ENCODE results near the gene EFNA2.
A peak's percentile ranks its signal among the peaks of the same experiment; 100 is the strongest.

EFNA2 gene

GRCh38 chr19:1272423-1273262 lies 13.0 kb upstream of the EFNA2 start:
- Mint-ChIP-seq H3K4me1 (peaks cover 66% of the 10 kb centered on the region), H3K27ac (peak overlapping the region; percentile 81), H3K36me3 (peaks cover 100% of the 10 kb centered on the region), H3K4me3 (peak overlapping the region; percentile 89), H3K9me3 (no peaks in the 10 kb centered on the region)
- no peak for ATAC-seq
- no peak for DNase-seq (ENCODE audit: low spot score in 2 of 2)

GRCh38 chr19:1273263-1274041 lies 12.2 kb upstream of the EFNA2 start:
- ATAC-seq (no peak), DNase-seq (ENCODE audit: low spot score in 2 of 2) (no peak)
- Mint-ChIP-seq H3K4me3 (peak overlapping the region; percentile 89), H3K4me1 (peaks cover 58% of the 10 kb centered on the region), H3K9me3 (no peaks in the 10 kb centered on the region), H3K27ac (peak overlapping the region; percentile 92), H3K36me3 (peaks cover 100% of the 10 kb centered on the region)

DNA sequence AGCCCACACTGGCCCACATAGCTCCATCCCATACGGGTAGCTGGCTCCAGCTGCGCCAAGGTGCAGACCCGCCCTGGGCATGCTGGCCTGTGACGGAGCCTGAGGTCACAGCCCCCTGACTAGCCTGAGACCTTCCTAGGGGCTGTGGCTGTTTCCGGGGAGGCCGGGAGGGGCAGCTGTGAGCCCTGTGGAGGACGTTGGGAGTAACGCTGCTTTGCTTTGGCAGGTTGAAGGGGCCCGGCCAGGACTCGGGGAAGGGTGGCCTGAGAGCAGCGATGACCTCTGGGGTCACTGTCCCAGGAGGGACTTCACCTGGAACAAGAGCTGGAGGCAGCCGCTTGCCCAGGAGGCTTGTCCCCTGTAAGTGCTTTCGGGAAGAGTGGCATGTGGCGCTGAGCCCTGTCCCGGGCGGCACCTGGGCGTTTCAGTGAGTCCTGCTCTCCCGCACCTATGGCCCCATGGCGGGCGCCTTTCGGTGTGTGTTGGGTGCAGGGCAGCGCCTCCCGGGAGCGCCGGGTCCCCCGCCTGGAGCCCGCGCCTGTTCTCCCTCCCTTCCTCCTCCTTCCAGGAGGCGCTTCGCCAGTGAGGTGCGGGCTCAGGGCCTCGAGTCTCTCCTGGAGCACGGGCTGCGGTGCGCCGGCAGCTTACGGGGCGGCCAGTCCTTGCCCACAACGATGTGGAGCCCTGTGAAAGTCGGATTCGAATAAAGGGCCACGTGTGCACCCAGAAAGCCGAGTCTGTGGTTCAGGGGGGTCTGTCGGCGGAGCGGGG lies 11.4 kb upstream of the EFNA2 start:
- Mint-ChIP-seq H3K36me3 (peaks cover 100% of the 10 kb centered on the region), H3K4me1 (peaks cover 52% of the 10 kb centered on the region)
- ATAC-seq = no peak

DNA sequence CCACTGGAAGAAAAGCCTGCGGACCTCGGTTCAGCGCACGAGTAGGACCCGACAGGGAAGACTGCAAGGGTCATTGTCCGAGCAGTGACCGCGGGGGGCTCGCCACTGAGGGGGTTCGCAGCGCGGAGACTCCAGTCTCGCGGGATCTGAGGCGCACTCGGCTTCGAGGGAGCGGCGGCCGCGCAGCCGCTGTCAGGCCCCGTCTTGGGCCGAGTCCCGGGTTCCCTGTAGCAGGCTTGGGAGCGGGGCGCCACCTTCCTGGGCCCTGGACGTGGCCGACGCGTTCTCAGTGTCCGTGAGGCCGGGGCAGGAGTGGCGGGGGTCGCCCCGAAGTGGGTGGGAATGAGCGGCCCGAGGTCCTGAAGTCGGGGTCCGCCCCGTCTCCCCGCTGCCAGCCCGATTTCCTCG lies 10.8 kb upstream of the EFNA2 start:
- Mint-ChIP-seq H3K4me1 (peaks cover 56% of the 10 kb centered on the region), H3K9me3 (no peaks in the 10 kb centered on the region), H3K36me3 (peaks cover 100% of the 10 kb centered on the region), H3K4me3 (peak overlapping the region; percentile 89), H3K27ac (peak overlapping the region; percentile 92)
- DNase-seq (ENCODE audit: low spot score in 2 of 2) (no peak), ATAC-seq (no peak)

More for the DNA sequence above, 11.4 kb upstream of the EFNA2 start:
- H3K9me3 Mint-ChIP-seq = no peaks in the 10 kb centered on the region
- no peak for DNase-seq (ENCODE audit: low spot score in 2 of 2)
- peak overlapping the region; percentile 89 for H3K4me3 Mint-ChIP-seq
- H3K27ac Mint-ChIP-seq = peak overlapping the region; percentile 92

DNA sequence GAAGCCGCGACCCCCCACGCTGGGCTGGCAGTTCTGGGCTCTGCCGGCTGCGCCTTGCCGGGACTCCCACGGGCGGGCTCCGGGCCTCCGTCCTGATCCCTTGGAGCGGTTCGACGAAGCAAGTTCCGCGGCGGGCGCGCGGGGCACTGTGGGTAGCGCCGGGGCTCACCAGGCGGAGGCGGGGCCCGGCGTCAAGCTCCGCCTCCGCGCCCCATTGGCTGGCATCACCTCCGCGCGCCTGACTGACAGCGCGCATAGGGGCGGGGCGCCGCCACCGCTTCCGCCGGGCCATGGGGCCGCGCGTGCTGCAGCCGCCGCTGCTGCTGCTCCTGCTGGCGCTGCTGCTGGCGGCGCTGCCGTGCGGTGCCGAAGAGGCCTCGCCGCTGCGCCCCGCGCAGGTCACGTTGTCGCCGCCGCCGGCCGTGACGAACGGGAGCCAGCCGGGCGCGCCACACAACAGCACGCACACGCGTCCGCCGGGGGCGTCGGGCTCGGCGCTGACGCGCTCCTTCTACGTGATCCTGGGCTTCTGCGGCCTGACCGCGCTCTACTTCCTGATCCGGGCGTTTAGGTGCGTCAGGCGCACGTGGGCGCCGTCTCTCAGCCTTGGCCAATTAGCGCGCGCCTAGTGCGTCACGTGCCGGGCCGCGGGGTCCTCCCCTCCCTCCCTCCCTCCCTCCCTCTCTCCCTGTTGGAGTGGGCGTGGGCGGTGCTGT lies 10.3 kb upstream of the EFNA2 start, which contains the start of gene FAM174C:
Gene FAM174C (plus strand): TSS at position 271 of the 716 bp plus-strand sequence. CDS start 20 bp downstream, at position 291.
- Mint-ChIP-seq H3K4me1 (peaks cover 56% of the 10 kb centered on the region), H3K9me3 (no peaks in the 10 kb centered on the region), H3K27ac (peak within 1 kb of the TSS; percentile 92), H3K36me3 (peaks cover 95% of the 10 kb centered on the region), H3K4me3 (peak within 1 kb of the TSS; percentile 89)
- DNase-seq (ENCODE audit: low spot score in 2 of 2) (peak; percentile 88 to 97), ATAC-seq (peak; percentile 91)

DNA sequence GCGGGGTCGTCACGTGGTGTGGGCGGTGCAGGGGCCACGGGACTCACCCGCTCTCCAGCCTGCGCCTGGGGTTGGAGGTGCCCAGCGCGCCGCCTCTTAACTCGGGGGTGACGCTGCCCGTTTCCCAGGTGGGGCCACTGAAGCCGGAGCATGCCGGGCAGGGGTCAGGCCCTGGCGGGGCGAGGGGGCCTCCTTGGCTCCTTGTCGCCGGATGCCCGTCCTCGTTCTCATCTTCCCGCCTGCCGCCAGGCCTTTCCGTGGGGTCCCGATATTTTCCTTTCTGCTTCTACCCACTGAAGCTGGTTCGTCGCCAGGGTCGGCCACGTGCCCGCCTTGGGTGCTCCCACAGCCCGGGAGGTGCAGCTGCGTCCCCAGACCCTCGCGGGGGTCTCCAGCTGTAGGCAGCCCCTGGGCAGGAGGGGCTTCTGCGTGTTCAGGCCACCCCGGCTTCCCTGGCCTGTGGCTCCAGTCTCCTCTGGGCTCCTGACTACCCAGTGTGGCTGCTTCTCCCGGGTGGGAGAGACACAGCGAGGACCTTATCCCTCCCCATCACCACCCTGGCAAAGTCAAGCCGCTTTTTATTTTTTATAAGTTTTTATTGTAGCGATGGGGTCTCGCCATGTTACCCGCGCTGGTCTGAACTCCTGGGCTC lies 9.6 kb upstream of the EFNA2 start:
- no peak for ATAC-seq
- H3K36me3 Mint-ChIP-seq = peaks cover 88% of the 10 kb centered on the region
- H3K27ac Mint-ChIP-seq = peak overlapping the region; percentile 92

GRCh38 chr19:1276628-1277022 lies 9.0 kb upstream of the EFNA2 start:
- Mint-ChIP-seq H3K4me1 (peaks cover 45% of the 10 kb centered on the region), H3K9me3 (no peaks in the 10 kb centered on the region), H3K36me3 (peaks cover 85% of the 10 kb centered on the region), H3K4me3 (peak overlapping the region; percentile 89), H3K27ac (peak overlapping the region; percentile 92)
- ATAC-seq (no peak), DNase-seq (ENCODE audit: low spot score in 2 of 2) (no peak)

More for the DNA sequence above, 9.6 kb upstream of the EFNA2 start:
- no peak for DNase-seq (ENCODE audit: low spot score in 2 of 2)
- peak overlapping the region; percentile 89 for H3K4me3 Mint-ChIP-seq
- H3K4me1 Mint-ChIP-seq = peaks cover 50% of the 10 kb centered on the region
- no peaks in the 10 kb centered on the region for H3K9me3 Mint-ChIP-seq

DNA sequence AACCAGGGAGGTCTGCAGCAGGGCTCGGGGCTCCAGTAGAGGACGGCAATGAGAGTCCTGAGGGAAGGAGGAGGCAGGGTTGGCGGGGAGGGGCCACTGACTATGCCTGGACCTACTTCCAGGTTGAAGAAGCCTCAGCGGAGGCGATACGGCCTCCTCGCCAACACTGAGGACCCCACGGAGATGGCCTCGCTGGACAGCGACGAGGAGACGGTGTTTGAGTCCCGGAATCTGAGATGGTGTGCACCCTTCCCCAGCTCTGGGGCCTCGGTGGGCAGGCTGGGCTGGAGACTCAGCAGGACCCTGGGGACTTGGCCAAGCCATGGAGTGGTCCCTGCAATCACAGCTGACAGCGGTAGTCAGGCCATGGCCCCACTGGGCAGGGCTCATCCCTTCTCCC lies 8.6 kb upstream of the EFNA2 start:
- Mint-ChIP-seq H3K4me3 (peak overlapping the region; percentile 89), H3K36me3 (peaks cover 84% of the 10 kb centered on the region), H3K4me1 (peaks cover 40% of the 10 kb centered on the region), H3K9me3 (no peaks in the 10 kb centered on the region), H3K27ac (peak overlapping the region; percentile 92)
- no peak for ATAC-seq
- no peak for DNase-seq (ENCODE audit: low spot score in 2 of 2)

DNA sequence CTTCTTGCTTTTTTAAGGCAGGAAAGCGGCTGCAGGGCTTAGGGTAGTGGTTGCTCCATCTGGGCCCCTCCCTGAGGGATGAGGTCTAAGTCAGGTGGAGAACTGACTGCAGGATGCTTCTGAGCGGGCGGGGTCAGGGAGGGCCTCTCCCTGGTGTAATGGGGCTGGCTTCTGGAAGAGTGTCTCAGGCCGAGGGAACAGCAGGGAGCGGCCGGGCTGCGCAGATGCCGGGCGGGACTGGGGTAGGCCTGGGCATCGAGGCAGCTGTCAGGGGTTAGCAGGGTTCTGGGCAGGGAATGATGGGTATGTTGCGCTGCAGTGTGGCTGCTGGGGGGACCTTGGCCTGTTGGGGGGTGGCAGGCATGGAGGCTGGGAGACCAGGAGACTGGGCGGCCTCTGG lies 7.6 kb upstream of the EFNA2 start:
- Mint-ChIP-seq H3K36me3 (peaks cover 74% of the 10 kb centered on the region), H3K9me3 (no peaks in the 10 kb centered on the region), H3K4me1 (peaks cover 30% of the 10 kb centered on the region), H3K27ac (peak overlapping the region; percentile 64), H3K4me3 (peak overlapping the region; percentile 11)
- ATAC-seq (no peak), DNase-seq (ENCODE audit: low spot score in 2 of 2) (no peak)

GRCh38 chr19:1278713-1279660 lies 6.7 kb upstream of the EFNA2 start:
- no peaks in the 10 kb centered on the region for H3K9me3 Mint-ChIP-seq
- no peak overlapping the region for H3K27ac Mint-ChIP-seq
- peaks cover 65% of the 10 kb centered on the region for H3K36me3 Mint-ChIP-seq
- DNase-seq (ENCODE audit: low spot score in 2 of 2) (no peak), ATAC-seq (no peak)
- H3K4me1 Mint-ChIP-seq = peaks cover 21% of the 10 kb centered on the region
- H3K4me3 Mint-ChIP-seq = no peak overlapping the region

- peak; percentile 34 for ATAC-seq
- H3K27ac Mint-ChIP-seq = peak overlapping the region; percentile 74
- DNase-seq (ENCODE audit: low spot score in 2 of 2) = peak; percentile 80 to 91
- H3K4me1 Mint-ChIP-seq = peaks cover 19% of the 10 kb centered on the region
- H3K36me3 Mint-ChIP-seq = peaks cover 56% of the 10 kb centered on the region
- no peak overlapping the region for H3K4me3 Mint-ChIP-seq
- no peaks in the 10 kb centered on the region for H3K9me3 Mint-ChIP-seq
Measured at GRCh38 chr19:1279782-1280341, 5.8 kb upstream of the EFNA2 start.

GRCh38 chr19:1280636-1281568 lies 4.8 kb upstream of the EFNA2 start:
- peak overlapping the region; percentile 63 for H3K27ac Mint-ChIP-seq
- no peaks in the 10 kb centered on the region for H3K9me3 Mint-ChIP-seq
- no peak overlapping the region for H3K4me3 Mint-ChIP-seq
- H3K4me1 Mint-ChIP-seq = peaks cover 19% of the 10 kb centered on the region
- no peak for DNase-seq (ENCODE audit: low spot score in 2 of 2)
- H3K36me3 Mint-ChIP-seq = peaks cover 46% of the 10 kb centered on the region
- ATAC-seq = no peak

All from stimulated activated effector memory CD8-positive, alpha-beta T cell treated with anti-CD3 and anti-CD28 coated beads, Interleukin-12 subunit alpha, Interleukin-12 subunit beta, amount 100 ng/mL, for 72 hours (primary cell).